ENCODE data around the gene DHX36. TPM values are rescaled to one million over a fixed set of nuclear protein-coding genes. Genes with fewer than 3 reads are reported as not detected.

Gene DHX36
- total and polyA plus RNA-seq, 10 donors: 27.4 to 106 (median 70.8) TPM

DNA sequence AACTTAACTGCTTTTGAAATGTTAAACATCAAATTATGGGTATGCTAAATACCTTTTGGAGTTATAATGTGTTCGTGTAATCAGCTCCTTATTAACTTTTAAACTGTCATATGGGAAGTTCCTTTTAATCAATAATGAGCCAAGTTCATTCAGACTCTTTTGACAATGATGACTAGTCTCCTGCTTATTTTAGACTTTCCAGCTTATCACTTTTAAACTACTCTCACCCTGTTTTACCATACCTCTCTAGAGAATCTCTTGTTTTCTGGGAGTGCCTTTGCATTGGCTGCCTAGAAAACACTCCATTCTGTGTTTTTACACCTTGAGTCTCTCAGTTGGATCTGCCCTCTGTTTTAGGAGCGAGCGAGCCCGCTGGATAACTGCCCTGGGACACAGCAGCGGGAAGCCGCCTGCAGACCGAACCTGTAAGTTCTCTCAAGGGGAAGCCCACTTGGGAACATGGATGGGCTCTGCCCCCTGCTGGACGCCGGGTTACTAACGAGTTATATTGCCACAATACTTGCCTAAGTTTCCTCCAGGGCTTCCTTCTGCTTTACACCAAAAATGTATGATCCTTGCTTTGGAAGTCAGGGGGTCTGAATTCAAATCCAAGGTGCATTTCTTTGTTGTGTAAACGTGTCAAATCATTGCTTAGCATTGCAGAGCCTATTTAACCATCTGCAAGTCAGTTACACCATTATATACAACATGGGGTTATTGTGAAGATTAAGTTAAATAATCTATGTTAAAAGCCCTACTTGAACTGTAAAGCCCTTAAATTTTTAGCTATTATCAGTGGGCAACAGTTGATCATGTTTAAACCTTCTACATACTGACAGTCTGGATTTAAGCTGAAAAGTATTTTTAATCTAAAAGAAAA, 71.3 kb downstream of the DHX36 start:
- H3K4me3 ChIP-seq: no peak overlapping the region
- peak; percentile 91 for DNase-seq
- 13 to 26% (median 15%) methylated on average over 9 to 11 of the region's 11 CpGs for WGBS, 5 donors
- TF ChIP-seq, protein P1, sequence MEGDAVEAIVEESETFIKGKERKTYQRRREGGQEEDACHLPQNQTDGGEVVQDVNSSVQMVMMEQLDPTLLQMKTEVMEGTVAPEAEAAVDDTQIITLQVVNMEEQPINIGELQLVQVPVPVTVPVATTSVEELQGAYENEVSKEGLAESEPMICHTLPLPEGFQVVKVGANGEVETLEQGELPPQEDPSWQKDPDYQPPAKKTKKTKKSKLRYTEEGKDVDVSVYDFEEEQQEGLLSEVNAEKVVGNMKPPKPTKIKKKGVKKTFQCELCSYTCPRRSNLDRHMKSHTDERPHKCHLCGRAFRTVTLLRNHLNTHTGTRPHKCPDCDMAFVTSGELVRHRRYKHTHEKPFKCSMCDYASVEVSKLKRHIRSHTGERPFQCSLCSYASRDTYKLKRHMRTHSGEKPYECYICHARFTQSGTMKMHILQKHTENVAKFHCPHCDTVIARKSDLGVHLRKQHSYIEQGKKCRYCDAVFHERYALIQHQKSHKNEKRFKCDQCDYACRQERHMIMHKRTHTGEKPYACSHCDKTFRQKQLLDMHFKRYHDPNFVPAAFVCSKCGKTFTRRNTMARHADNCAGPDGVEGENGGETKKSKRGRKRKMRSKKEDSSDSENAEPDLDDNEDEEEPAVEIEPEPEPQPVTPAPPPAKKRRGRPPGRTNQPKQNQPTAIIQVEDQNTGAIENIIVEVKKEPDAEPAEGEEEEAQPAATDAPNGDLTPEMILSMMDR (IDR thresholded peaks at IDR 0.05 in 8 of 11, conservative IDR thresholded peaks at IDR 0.05 in 3 of 11): peak in 10 of 11 experiments; percentile 52 to 83 (median 74)
- TF ChIP-seq POLR2A (IDR thresholded peaks at IDR 0.05): no peak
- peak in 2 of 3 donors; percentile 19 to 43 for TF ChIP-seq POLR2AphosphoS5 (IDR thresholded peaks at IDR 0.05)
- intact Hi-C loops (cut with DNase I; ENCODE audit: low total_unique reads): no loop called here
- H3K27me3 ChIP-seq (replicated peaks in 1 of 7): no peaks in the 10 kb centered on the region
- no peak overlapping the region for H3K27ac ChIP-seq
- H3K36me3 ChIP-seq: peaks cover 0 to 87% (median 28%) of the 10 kb centered on the region in 6 donors
- H3K4me1 ChIP-seq: peaks cover 0 to 7% (median 0%) of the 10 kb centered on the region in 6 donors
- H3K9me3 ChIP-seq: no peaks in the 10 kb centered on the region

DNA sequence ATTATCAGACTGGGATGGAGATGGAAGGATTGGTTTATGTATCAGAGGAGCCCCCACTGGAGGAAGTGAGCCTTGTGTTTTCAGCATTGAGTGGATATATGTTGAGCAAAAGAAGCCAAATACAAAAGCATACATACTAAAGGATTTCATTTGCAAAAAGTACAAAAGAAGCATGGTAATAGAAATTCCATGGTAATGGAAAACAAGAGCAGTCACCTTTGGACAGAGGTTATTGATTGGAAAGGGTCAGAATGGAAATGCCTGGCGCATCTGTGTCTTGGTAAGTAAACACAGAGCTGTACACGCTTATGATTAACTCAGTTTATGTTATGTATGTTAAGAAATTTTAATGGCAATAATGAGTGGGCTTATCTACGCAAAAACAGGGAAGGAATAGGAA, 72.7 kb downstream of the DHX36 start:
- Histone ChIP-seq H3K9me3 (no peaks in the 10 kb centered on the region), H3K27ac (no peak overlapping the region), H3K4me3 (no peak overlapping the region), H3K36me3 (peaks cover 0 to 82% (median 20%) of the 10 kb centered on the region in 6 donors), H3K4me1 (peaks cover 0 to 7% (median 0%) of the 10 kb centered on the region in 6 donors), H3K27me3 (replicated peaks in 1 of 7) (no peaks in the 10 kb centered on the region)
- DNase-seq: no peak
- WGBS, 5 donors: 96 to 100% (median 98%) methylated on average over 3 of the region's 3 CpGs
- TF ChIP-seq POLR2AphosphoS5 (IDR thresholded peaks at IDR 0.05): no peak
- TF ChIP-seq POLR2A (IDR thresholded peaks at IDR 0.05): no peak
- TF ChIP-seq, protein P1 (IDR thresholded peaks at IDR 0.05 in 8 of 11, conservative IDR thresholded peaks at IDR 0.05 in 3 of 11): no peak
- intact Hi-C loops (cut with DNase I; ENCODE audit: low total_unique reads): no loop called here

DNA sequence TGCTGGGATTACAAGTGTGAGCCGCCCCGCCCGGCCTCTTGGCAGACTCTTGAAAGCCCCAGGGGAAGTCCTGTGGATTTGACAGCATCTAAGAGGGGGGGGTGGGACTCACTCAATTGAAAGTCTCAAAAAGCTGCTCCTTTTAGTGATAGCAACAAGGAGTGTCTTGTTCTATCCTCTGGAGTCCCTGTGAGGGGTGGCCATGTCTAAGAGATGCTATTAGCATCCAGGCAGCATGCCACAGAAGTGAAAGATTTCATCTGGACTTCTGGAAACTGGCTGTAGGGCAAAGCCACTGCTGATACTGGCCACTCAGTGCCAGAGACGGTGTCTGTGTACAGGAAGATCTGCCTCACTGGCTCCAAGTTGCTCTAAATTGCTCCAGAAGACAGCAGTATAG, 74.0 kb downstream of the DHX36 start:
- Histone ChIP-seq H3K4me1 (peaks cover 0 to 7% (median 0%) of the 10 kb centered on the region in 6 donors), H3K27ac (no peak overlapping the region), H3K9me3 (no peaks in the 10 kb centered on the region), H3K27me3 (replicated peaks in 1 of 7) (no peaks in the 10 kb centered on the region), H3K36me3 (peaks cover 0 to 69% (median 17%) of the 10 kb centered on the region in 6 donors), H3K4me3 (no peak overlapping the region)
- intact Hi-C loops (cut with DNase I; ENCODE audit: low total_unique reads): no loop called here
- 94 to 97% (median 96%) methylated on average over 4 of the region's 4 CpGs for WGBS, 5 donors
- DNase-seq: no peak
- TF ChIP-seq POLR2A (IDR thresholded peaks at IDR 0.05) (no peak), POLR2AphosphoS5 (IDR thresholded peaks at IDR 0.05) (no peak)
- TF ChIP-seq, protein P1 (IDR thresholded peaks at IDR 0.05 in 8 of 11, conservative IDR thresholded peaks at IDR 0.05 in 3 of 11): no peak

DNA sequence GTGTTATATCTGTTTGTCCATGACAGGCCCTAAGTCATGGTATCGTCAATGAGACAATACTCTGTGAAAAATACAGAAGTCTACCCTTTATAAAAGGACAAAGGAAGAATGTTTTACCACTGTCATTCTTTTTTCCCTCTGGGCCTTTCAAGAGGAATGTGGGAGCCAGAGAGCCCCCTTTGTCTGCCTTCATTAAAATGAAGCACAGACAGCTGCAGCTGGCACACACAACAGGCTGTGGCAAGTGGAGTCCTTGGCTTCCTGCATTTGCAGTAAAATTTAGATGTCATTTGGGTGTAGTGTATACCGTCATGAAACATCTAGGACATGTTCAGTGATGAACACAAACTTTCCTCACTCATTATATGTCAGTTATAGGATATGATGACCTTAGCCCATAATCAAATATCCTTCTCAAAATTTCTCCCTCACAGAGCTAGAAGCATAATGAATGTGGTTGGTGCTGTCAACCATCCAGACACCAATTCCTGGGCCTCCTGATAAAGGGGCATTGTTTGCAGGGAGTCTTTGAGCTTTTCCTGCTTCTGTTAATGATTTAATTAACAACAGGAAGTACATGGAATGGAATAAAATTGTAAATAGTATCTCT, 76.4 kb downstream of the DHX36 start:
- peaks cover 0 to 52% (median 13%) of the 10 kb centered on the region in 6 donors for H3K36me3 ChIP-seq
- no peaks in the 10 kb centered on the region for H3K9me3 ChIP-seq
- no peak overlapping the region for H3K4me3 ChIP-seq
- WGBS, 5 donors: 85 to 95% (median 90%) methylated on average over 2 of the region's 2 CpGs
- DNase-seq: no peak
- no peaks in the 10 kb centered on the region for H3K27me3 ChIP-seq (replicated peaks in 1 of 7)
- intact Hi-C loops (cut with DNase I; ENCODE audit: low total_unique reads): no loop called here
- peaks cover 0 to 3% (median 0%) of the 10 kb centered on the region in 6 donors for H3K4me1 ChIP-seq
- TF ChIP-seq, protein P1 (IDR thresholded peaks at IDR 0.05 in 8 of 11, conservative IDR thresholded peaks at IDR 0.05 in 3 of 11): no peak
- TF ChIP-seq POLR2A (IDR thresholded peaks at IDR 0.05) (no peak), POLR2AphosphoS5 (IDR thresholded peaks at IDR 0.05) (no peak)
- H3K27ac ChIP-seq: no peak overlapping the region
